Measurements from ENCODE around the gene TAF4.

The TAF4 gene

DNA sequence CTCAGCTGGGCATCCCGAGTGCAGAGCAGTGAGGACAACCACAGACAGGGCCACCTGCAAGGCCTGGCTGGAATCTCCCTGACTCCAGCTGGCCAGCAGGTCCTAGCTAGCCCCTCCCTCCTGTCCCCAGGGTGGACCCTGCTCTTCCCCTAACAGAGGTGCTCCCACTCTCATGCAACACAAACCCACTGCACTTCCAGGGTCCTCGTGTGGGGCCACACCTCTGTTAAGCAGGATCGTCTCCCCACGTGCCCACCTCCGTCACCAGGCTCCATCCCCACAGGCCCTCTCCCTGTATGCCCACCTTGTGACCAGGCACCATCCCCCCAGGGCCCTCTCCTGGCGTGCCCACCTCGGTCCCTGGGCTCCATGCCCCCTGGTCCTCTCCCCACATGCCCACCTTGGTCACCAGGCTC is 17.3 kb downstream of the TAF4 start:
- no peak overlapping the region for H3K4me3 Mint-ChIP-seq
- no peak for DNase-seq
- H3K27ac Mint-ChIP-seq: no peak overlapping the region
- H3K9me3 Mint-ChIP-seq: no peaks in the 10 kb centered on the region
- peaks cover 39 to 78% of the 10 kb centered on the region in 2 donors for H3K4me1 Mint-ChIP-seq
- H3K27me3 Mint-ChIP-seq: no peaks in the 10 kb centered on the region
- no peak for ATAC-seq (replicated peaks)
- peaks cover 7 to 28% of the 10 kb centered on the region in 2 donors for H3K36me3 Mint-ChIP-seq

DNA sequence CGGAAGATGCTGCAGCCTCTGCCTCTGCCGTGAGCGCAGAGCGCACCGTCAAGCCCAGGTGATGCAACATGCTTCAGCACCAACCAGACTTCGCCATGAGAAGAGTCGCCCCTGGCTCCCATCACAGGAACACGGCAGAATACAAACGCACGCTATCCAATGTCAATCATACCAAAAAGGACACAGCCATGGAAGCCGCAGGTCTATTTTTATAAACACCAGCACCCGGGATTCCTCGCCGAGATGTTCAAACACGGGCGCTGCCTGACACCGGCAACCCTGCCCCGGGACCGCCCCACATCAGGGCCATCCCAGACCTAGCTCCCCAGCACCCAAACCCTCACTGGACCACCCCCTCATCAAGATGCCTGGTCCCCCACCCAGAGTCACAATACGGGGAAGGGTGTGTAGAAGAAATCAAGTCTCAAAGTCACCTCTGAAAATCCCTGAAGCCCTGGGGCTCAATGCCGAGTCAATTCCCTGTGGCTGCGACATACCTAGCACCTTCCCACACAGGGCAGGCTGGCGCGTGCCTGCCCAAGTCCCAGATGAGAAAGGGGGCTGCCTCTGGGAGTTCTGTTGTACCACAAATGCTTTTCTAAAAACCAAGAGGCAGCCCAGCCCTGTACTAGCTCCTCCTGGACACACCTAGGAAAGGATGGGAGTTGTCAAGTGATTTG is 17.9 kb downstream of the TAF4 start:
- ATAC-seq (replicated peaks): no peak
- H3K4me3 Mint-ChIP-seq: no peak overlapping the region
- no peaks in the 10 kb centered on the region for H3K27me3 Mint-ChIP-seq
- peaks cover 36 to 73% of the 10 kb centered on the region in 2 donors for H3K4me1 Mint-ChIP-seq
- DNase-seq: no peak
- no peaks in the 10 kb centered on the region for H3K9me3 Mint-ChIP-seq
- no peak overlapping the region for H3K27ac Mint-ChIP-seq
- H3K36me3 Mint-ChIP-seq: peaks cover 2 to 23% of the 10 kb centered on the region in 2 donors

DNA sequence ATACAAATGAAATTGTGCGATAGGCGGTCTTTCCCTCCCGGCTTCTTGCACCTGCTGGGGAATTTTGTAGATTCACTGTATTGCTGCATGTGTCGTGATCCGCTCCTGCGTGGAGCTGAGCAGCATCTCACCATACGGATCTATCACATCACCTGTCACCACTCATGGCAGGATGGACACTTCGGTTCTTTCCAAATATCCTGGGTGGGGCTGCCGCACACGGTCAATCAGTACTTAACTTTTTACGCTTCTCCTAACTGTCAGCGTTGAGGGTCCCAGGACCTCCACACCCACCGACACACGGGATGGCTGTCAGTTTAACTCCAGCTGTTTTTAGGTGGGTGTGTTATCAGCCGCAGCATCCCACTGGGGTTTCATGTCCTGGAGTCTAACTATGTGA is 19.2 kb downstream of the TAF4 start:
- H3K9me3 Mint-ChIP-seq: no peaks in the 10 kb centered on the region
- H3K27ac Mint-ChIP-seq: no peak overlapping the region
- peaks cover 33 to 73% of the 10 kb centered on the region in 2 donors for H3K4me1 Mint-ChIP-seq

DNA sequence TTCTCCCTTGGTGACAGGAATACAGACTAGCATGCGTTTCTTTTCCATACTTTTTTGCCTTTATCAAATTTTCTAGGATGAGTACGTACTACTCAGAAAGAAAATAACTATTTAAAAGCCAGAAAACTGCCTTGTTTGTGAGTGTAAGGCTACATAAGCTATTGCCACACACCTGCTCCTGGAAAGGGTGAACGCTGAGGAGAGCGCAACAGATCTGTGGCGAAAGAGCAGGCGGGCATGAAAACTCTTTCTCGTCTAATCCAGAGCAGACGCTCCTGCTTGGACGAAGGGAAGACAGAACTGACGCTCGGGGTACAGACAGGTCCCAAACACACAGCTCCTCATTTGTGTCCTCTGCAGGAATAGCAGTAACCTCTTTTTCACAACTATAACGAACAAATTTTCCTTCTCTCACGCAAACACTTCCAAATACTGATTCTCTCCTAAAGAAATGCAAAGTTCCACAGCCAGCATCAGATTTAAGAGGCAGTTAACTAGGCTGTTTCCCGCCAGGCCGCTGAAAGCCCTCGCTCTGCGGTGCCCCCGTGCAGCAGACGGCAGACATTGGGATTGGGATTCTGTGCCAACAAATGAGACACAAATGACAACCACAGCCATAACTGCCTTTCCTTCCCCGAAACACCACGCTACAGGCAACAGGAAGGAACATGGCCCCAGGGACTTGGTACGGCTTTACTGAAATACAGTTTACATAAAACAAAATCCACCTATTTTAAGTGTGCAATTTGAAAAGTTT is 20.0 kb downstream of the TAF4 start:
- no peak overlapping the region for H3K4me3 Mint-ChIP-seq
- H3K27ac Mint-ChIP-seq: peak overlapping the region; percentile 25

More for the DNA sequence above, 19.2 kb downstream of the TAF4 start:
- Mint-ChIP-seq H3K36me3 (peaks cover 2 to 24% of the 10 kb centered on the region in 2 donors), H3K4me3 (no peak overlapping the region), H3K27me3 (no peaks in the 10 kb centered on the region)
- no peak for DNase-seq
- no peak for ATAC-seq (replicated peaks)

DNA sequence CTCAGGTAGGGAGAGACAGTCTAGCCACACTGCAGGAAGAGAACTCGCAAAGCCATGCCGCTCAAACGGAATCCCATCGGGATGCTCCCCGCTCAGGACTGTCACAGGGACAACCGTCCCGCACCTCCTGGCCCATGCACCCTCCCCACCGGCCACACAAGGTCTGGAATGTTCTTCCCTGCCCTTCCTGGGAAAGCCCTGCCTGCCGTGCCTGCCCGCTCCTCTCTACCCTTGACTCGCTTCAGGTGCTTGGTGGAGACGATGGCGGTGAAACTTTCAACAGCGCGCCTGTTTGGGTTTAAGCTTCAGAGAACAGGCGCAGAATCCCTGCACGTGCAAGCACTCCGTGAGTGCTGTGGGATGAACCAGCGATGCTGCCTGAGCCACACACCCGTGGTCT is 20.6 kb downstream of the TAF4 start:
- Mint-ChIP-seq H3K27me3 (no peaks in the 10 kb centered on the region), H3K4me1 (peaks cover 25 to 72% of the 10 kb centered on the region in 2 donors), H3K27ac (peak overlapping the region; percentile 25), H3K9me3 (no peaks in the 10 kb centered on the region), H3K36me3 (peaks cover 2 to 19% of the 10 kb centered on the region in 2 donors), H3K4me3 (no peak overlapping the region)
- no peak for ATAC-seq (replicated peaks)
- DNase-seq: no peak

More for the DNA sequence above, 20.0 kb downstream of the TAF4 start:
- peaks cover 2 to 22% of the 10 kb centered on the region in 2 donors for H3K36me3 Mint-ChIP-seq
- DNase-seq: no peak
- no peak for ATAC-seq (replicated peaks)
- no peaks in the 10 kb centered on the region for H3K27me3 Mint-ChIP-seq
- no peaks in the 10 kb centered on the region for H3K9me3 Mint-ChIP-seq
- H3K4me1 Mint-ChIP-seq: peaks cover 27 to 72% of the 10 kb centered on the region in 2 donors

DNA sequence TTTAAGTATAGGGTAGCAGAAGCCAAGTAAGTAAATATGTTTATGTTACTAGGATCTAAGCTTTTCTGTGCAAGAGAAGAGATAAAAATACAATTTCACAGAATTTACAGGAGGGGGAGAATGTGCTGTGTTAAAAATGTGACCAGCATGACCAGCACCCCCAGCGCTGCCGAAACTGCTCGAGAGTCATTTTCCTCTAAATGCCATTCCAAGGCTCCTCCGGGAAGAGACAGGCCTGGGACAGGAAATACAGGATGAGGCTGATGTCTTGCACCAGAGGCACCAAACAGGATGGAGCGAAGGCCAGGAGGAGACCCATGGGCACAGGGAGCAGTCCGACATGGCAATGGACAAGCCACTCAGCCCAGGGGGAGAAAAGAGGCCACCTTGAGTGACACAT is 21.1 kb downstream of the TAF4 start:
- Mint-ChIP-seq H3K36me3 (peaks cover 2 to 18% of the 10 kb centered on the region in 2 donors), H3K27ac (peak overlapping the region; percentile 20), H3K4me3 (no peak overlapping the region), H3K4me1 (peaks cover 29 to 72% of the 10 kb centered on the region in 2 donors), H3K9me3 (no peaks in the 10 kb centered on the region), H3K27me3 (no peaks in the 10 kb centered on the region)
- DNase-seq: no peak
- no peak for ATAC-seq (replicated peaks)

DNA sequence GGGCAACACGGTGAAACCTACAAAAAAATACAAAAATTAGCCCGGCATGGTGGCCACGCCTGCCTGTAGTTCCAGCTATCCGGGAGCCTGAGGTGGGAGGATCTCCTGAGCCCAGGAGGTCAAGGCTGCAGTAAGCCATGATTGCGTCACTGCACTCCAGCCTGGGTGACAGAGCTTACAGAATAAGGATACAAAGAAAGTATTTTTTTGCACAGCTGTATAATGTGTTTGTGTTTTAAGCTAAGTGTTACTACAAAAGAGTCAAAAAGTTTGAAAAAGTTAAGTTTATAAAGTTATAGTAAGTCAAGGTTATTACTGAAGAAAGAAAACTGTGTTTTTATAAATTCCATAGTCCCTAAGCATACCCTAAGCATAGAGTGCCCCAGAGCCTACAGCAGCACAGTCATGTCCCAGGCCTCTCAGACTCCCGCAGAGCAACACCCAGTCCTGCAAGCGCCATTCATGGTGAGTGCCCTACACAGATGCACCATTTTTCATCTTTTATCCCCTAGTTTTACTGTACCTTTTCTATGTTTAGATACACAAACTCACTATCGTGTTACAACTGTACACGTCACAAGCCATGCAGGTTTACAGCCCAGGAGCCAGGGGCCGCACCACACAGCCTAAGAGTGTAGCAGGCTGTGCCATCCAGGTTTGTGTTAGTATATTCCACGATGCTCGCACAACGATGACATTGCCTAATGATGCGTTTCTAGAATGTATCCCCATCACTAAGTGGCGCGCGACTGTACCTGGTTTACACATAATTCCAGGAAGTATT is 22.4 kb downstream of the TAF4 start:
- Mint-ChIP-seq H3K36me3 (peaks cover 2 to 14% of the 10 kb centered on the region in 2 donors), H3K4me1 (peaks cover 32 to 73% of the 10 kb centered on the region in 2 donors), H3K27me3 (no peaks in the 10 kb centered on the region), H3K9me3 (no peaks in the 10 kb centered on the region), H3K4me3 (no peak overlapping the region), H3K27ac (no peak overlapping the region)
- ATAC-seq (replicated peaks) (no peak), DNase-seq (no peak)

DNA sequence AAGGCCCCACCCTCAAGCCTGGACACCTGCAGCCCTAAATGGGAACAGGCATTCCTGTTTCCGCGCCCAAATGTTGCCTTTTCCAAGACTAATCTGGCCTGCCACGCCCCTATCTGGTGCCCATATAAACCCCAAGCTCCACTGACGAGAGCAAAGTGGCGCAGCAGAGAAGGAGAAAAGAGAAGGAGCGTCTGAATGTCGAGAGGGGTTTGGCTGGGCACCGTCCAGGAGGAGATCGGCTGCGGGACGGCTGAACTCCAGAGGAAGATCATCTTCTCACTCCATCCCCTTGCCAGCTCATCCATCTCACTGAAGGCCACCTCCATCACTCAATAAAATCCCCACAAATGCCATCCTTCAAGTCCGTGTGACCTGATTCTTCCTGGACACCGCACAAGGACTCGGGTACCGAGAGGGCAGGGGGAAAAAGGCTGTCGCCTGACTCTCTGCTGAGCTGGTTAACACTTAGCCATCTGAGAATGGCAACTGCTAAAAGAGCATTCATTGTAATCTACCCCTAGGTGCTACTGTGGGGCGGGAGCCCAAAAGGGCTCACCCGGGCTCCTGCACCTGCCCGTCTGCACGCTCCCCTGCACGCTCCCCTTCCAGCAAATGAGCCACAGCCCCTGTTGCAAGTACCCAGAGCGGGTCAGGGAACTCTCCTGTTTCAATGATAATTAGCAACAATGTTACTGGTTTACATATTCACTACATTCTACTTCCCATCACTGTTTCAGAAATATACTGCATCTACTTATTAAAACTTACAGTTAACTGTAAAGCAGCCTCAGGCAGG is 23.5 kb downstream of the TAF4 start:
- DNase-seq (no peak), ATAC-seq (replicated peaks) (no peak)
- Mint-ChIP-seq H3K4me1 (peaks cover 33 to 68% of the 10 kb centered on the region in 2 donors), H3K36me3 (peaks cover 6 to 18% of the 10 kb centered on the region in 2 donors), H3K4me3 (no peak overlapping the region), H3K9me3 (peaks cover 0 to 2% of the 10 kb centered on the region in 2 donors), H3K27me3 (no peaks in the 10 kb centered on the region), H3K27ac (peak overlapping the region; percentile 32)

DNA sequence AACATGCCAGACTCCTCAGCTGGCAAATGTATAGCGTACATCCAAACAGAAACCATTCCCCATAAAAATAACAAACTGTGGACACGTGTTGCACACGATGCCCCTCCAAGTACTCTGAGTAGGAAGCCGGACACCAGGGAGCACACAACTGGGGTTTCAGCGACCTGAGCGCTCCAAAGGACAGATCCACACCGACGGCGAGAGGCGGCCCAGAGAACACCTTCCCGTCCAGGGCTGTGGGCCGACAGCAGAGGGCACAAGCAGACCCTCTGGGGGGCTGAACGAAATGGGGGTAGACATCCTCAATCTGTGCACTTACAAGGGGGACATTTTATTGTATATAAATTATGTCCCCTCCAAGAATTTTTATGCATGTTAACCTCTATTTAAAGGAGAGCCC is 24.7 kb downstream of the TAF4 start:
- Mint-ChIP-seq H3K4me3 (no peak overlapping the region), H3K27ac (no peak overlapping the region), H3K27me3 (no peaks in the 10 kb centered on the region), H3K4me1 (peaks cover 35 to 67% of the 10 kb centered on the region in 2 donors), H3K9me3 (peaks cover 0 to 2% of the 10 kb centered on the region in 2 donors), H3K36me3 (peaks cover 6 to 13% of the 10 kb centered on the region in 2 donors)
- no peak for DNase-seq
- no peak for ATAC-seq (replicated peaks)

DNA sequence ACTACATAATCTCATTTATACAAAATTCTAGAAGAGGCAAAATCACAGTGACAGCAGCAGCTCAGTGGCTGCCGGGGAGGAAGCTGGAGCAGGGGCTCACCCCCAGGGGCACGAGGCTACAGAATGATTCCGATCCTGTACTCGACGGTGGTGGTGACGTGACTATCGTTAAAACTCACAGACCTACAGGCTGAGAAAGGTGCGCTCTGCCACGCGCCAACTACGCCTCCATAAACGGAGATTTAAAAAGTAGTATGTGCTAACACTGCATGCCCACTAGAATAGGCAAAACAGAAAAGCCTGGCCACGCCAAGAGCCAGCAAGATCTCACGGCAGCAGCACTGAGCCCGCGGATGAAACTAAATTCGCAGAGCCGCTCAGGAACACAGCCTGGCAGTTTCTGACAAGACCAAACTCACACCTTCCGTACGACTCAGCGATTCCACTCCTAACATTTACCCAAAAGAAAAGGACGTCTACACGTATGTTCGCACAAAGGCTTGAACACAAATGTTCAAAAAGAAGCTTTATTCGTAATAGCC is 25.2 kb downstream of the TAF4 start:
- Mint-ChIP-seq H3K27ac (no peak overlapping the region), H3K4me1 (peaks cover 37 to 66% of the 10 kb centered on the region in 2 donors), H3K36me3 (peaks cover 4 to 13% of the 10 kb centered on the region in 2 donors), H3K27me3 (no peaks in the 10 kb centered on the region), H3K9me3 (peaks cover 0 to 2% of the 10 kb centered on the region in 2 donors), H3K4me3 (no peak overlapping the region)
- no peak for DNase-seq
- ATAC-seq (replicated peaks): no peak

DNA sequence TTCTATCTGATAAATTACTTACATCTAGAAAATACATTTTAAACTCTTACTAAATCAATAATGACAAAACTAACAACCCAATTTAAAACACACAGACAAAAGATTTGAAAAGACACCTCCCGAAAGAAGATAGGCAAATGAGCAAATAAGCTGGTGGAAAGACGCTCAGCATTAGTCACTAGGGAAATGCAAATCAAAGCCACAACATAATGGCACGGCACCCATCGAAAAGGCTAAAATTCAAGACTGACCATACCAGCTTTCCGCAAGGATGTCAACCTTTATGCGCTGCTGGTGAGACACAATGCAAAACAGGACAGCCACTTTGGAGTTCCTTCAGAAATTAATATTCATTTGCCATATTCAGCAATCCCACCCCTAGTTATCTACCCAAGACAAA is 25.9 kb downstream of the TAF4 start:
- Mint-ChIP-seq H3K4me1 (peaks cover 40 to 66% of the 10 kb centered on the region in 2 donors), H3K9me3 (peaks cover 0 to 2% of the 10 kb centered on the region in 2 donors), H3K27me3 (no peaks in the 10 kb centered on the region), H3K27ac (no peak overlapping the region), H3K4me3 (peak overlapping the region in 1 of 2 donors; percentile 0), H3K36me3 (peaks cover 4 to 20% of the 10 kb centered on the region in 2 donors)
- ATAC-seq (replicated peaks) (peak; percentile 53 to 62), DNase-seq (no peak)

DNA sequence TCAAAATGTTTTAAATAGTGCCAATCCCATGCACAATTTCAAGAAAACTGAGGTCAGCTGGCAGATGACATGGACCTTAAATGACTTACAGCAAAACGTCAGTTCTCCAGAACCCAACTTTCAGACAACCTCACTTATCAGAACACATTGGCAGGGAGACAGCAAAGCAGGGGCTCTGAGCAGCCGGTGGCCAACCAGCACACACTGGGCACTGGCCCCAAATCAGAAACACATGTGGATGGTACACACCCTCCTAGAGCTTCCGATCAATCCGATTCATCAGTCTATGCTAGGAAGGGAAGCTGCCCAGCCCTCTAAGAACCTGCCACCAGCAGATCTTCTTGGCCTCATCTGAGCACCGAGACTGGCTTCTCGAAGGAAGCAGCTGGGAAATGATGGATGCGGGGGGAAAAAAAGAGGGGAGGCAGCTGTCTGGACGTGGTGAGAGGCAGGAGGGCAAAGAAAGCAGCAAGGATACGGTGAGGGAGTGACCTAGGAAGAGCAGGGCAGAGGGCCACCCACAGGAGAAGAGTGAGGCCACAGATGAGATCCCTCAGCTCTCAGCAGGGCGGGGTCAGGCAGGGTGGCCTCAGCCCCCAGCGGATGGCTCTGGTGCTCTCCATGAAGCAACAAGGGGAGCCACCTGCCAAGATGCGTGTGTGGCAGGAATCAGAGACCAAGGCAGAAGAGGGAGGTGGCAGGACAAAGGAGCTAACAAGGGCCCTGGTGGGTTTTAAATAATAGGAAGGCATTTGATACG is 32.9 kb downstream of the TAF4 start:
- Mint-ChIP-seq H3K9me3 (peaks cover 0 to 2% of the 10 kb centered on the region in 2 donors), H3K27me3 (no peaks in the 10 kb centered on the region), H3K4me1 (peaks cover 47 to 71% of the 10 kb centered on the region in 2 donors), H3K4me3 (no peak overlapping the region), H3K36me3 (peaks cover 9 to 10% of the 10 kb centered on the region in 2 donors), H3K27ac (peak overlapping the region; percentile 43)
- ATAC-seq (replicated peaks) (no peak), DNase-seq (no peak)
